ENCODE data around the gene WNT5A. TPM values are rescaled to one million over a fixed set of nuclear protein-coding genes. Genes with fewer than 3 reads are reported as not detected.

Gene WNT5A
- total RNA-seq, 1 experiment from 2014 or later = 0.15 TPM

- Histone ChIP-seq H3K27me3 (ENCODE audit: insufficient read depth, low read length) (no peaks in the 10 kb centered on the region), H3K4me3 (replicated peaks in 1 of 2; ENCODE audit: low read depth in 1 of 2, low read length in 2 of 2) (no peak overlapping the region), H3K9me2 (ENCODE audit: insufficient read depth) (no peaks in the 10 kb centered on the region), H3K36me3 (ENCODE audit: control insufficient read depth in 1 of 2, insufficient read depth in 2 of 2, low read length in 2 of 2) (no peaks in the 10 kb centered on the region), H3K9ac (ENCODE audit: low read length) (no peak overlapping the region), H3K4me1 (ENCODE audit: control insufficient read depth in 1 of 2, insufficient read depth in 2 of 2, low read length in 2 of 2) (no peaks in the 10 kb centered on the region), H3K9me3 (ENCODE audit: control insufficient read depth in 1 of 2, insufficient read depth in 1 of 2, low read depth in 1 of 2, low read length in 2 of 2) (peaks cover 0 to 4% of the 10 kb centered on the region in 2 experiments; a peak in 2 of 4 replicates), H3K27ac (ENCODE audit: low read depth, low read length) (no peak overlapping the region), H4K20me1 (ENCODE audit: insufficient read depth) (no peaks in the 10 kb centered on the region), H2AFZ (ENCODE audit: low read depth, low read length, poor library complexity, severe bottlenecking) (no peak overlapping the region), H3K79me2 (ENCODE audit: insufficient read depth, low read length) (no peaks in the 10 kb centered on the region), H3K4me2 (ENCODE audit: low read length) (no peak overlapping the region)
- TF ChIP-seq SRF (IDR thresholded peaks at IDR 0.05; ENCODE audit: low read depth) = no peak
- no peak for TF ChIP-seq MAX (IDR thresholded peaks at IDR 0.05)
- no peak for TF ChIP-seq ZBTB33 (IDR thresholded peaks at IDR 0.05; ENCODE audit: extremely low read depth, insufficient replicate concordance, low read length)
- no peak for TF ChIP-seq POLR2A (IDR thresholded peaks at IDR 0.05; ENCODE audit: borderline replicate concordance, extremely low read depth, insufficient read depth, insufficient read length)
- TF ChIP-seq SIN3A (IDR thresholded peaks at IDR 0.05; ENCODE audit: low read depth) = no peak
- TF ChIP-seq FOSL1 (IDR thresholded peaks at IDR 0.05; ENCODE audit: low read depth) = no peak
- ChIA-PET CTCF (no interaction called here), RAD21 (ENCODE audit: low non-redundant PET in 1 of 2, low total read pairs in 2 of 2, uncharacterized antibody in 2 of 2, unreplicated experiment in 2 of 2) (no interaction called here), POLR2A (no interaction called here)
- BruUV-seq (replicated peaks) = no TSS peak
- no peak for DNase-seq (ENCODE audit: low read depth, low spot score)
- intact Hi-C loops (cut with micrococcal nuclease) = no loop called here
- no peak for ATAC-seq
Measured at GRCh38 chr3:55443346-55443745, 43.8 kb downstream of the WNT5A start.

GRCh38 chr3:55442861-55443260 lies 44.2 kb downstream of the WNT5A start:
- no peak overlapping the region for H3K4me2 ChIP-seq (ENCODE audit: low read length)
- H3K9me2 ChIP-seq (ENCODE audit: insufficient read depth) = no peaks in the 10 kb centered on the region
- H3K27me3 ChIP-seq (ENCODE audit: insufficient read depth, low read length) = no peaks in the 10 kb centered on the region
- POLR2A ChIA-PET = no interaction called here
- BruUV-seq (replicated peaks) = no TSS peak
- no peak overlapping the region for H3K27ac ChIP-seq (ENCODE audit: low read depth, low read length)
- no peak overlapping the region for H2AFZ ChIP-seq (ENCODE audit: low read depth, low read length, poor library complexity, severe bottlenecking)
- intact Hi-C loops (cut with micrococcal nuclease) = no loop called here
- no peak overlapping the region for H3K4me3 ChIP-seq (replicated peaks in 1 of 2; ENCODE audit: low read depth in 1 of 2, low read length in 2 of 2)
- RAD21 ChIA-PET (ENCODE audit: low non-redundant PET in 1 of 2, low total read pairs in 2 of 2, uncharacterized antibody in 2 of 2, unreplicated experiment in 2 of 2) = no interaction called here
- H3K36me3 ChIP-seq (ENCODE audit: control insufficient read depth in 1 of 2, insufficient read depth in 2 of 2, low read length in 2 of 2) = no peaks in the 10 kb centered on the region
- H3K4me1 ChIP-seq (ENCODE audit: control insufficient read depth in 1 of 2, insufficient read depth in 2 of 2, low read length in 2 of 2) = no peaks in the 10 kb centered on the region
- ATAC-seq (no peak), DNase-seq (ENCODE audit: low read depth, low spot score) (no peak)
- TF ChIP-seq POLR2A (IDR thresholded peaks at IDR 0.05; ENCODE audit: borderline replicate concordance, extremely low read depth, insufficient read depth, insufficient read length) (no peak), CBX3 (IDR thresholded peaks at IDR 0.05; ENCODE audit: low read depth) (no peak), EZH2phosphoT487 (IDR thresholded peaks at IDR 0.05; ENCODE audit: borderline replicate concordance) (no peak), SRF (IDR thresholded peaks at IDR 0.05; ENCODE audit: low read depth) (no peak)
- H3K9ac ChIP-seq (ENCODE audit: low read length) = no peak overlapping the region
- H4K20me1 ChIP-seq (ENCODE audit: insufficient read depth) = no peaks in the 10 kb centered on the region
- CTCF ChIA-PET = no interaction called here
- no peaks in the 10 kb centered on the region for H3K79me2 ChIP-seq (ENCODE audit: insufficient read depth, low read length)
- H3K9me3 ChIP-seq (ENCODE audit: control insufficient read depth in 1 of 2, insufficient read depth in 1 of 2, low read depth in 1 of 2, low read length in 2 of 2) = peaks cover 0 to 4% of the 10 kb centered on the region in 2 experiments; a peak in 2 of 4 replicates

Data from HCT116 (cell line).